IMR-90 (cell line): ENCODE data around the gene CCDC12. TPM values are rescaled to one million over a fixed set of nuclear protein-coding genes. Genes with fewer than 3 reads are reported as not detected.

ENCODE experiments used
- ATAC-seq: fragments of 200-7000 bp; cut with Tn5 transposase; 2 replicates; pipeline ENCODE4 v1.9.1; 2020; ENCODE audit warnings: low read depth, mild to moderate bottlenecking, moderate library complexity
- BruUV-seq: library from RNA; stranded (reverse); fragments of 400-500 nt; replicated peaks from 2 replicates; lab custom pipeline; 2021; lab: Mats Ljungman, UMichigan
- CTCF ChIA-PET: fragments of 300-600 bp; formaldehyde crosslinking; extraction: SDS; loops from one replicate; lab custom pipeline; 2021; ENCODE audit warnings: antibody characterized with exemption; lab: Yijun Ruan, JAX
- POLR2A ChIA-PET: fragments of 300-600 bp; sonication (Branson Sonifier 250); formaldehyde crosslinking; loops from one replicate; lab custom pipeline; 2022; ENCODE audit warnings: antibody characterized with exemption; ENCODE audit not compliant: unreplicated experiment; lab: Charles Lee
- DNase-seq: peaks from one replicate; pipeline ENCODE4 v3.0.0; 2013
- H2AFZ ChIP-seq: replicated peaks from 2 replicates; pipeline ENCODE3; 2013; ENCODE audit warnings: low read length, mild to moderate bottlenecking; ENCODE audit not compliant: poor library complexity
- H2AK5ac ChIP-seq: 2 replicates; pipeline ENCODE4 v1.6.1; 2013; ENCODE audit warnings: low read depth, low read length, inconsistent platforms
- H2AK9ac ChIP-seq: replicated peaks from 2 replicates; pipeline ENCODE3; 2013; ENCODE audit warnings: mild to moderate bottlenecking, low read depth, low read length, moderate library complexity; ENCODE audit not compliant: poor library complexity
- H2BK120ac ChIP-seq: 2 replicates; pipeline ENCODE4 v1.6.1; 2013; ENCODE audit warnings: low read depth, low read length, inconsistent platforms
- H2BK15ac ChIP-seq: 3 replicates; pipeline ENCODE4 v1.6.1; 2013; ENCODE audit warnings: low read depth, low read length, inconsistent platforms
- H2BK20ac ChIP-seq: 2 replicates; pipeline ENCODE4 v1.6.1; 2013; ENCODE audit warnings: low read depth, mild to moderate bottlenecking, inconsistent platforms, low read length, moderate library complexity
- H2BK5ac ChIP-seq: 2 replicates; pipeline ENCODE4 v1.6.1; 2013; ENCODE audit warnings: mild to moderate bottlenecking, low read depth, low read length, inconsistent platforms; ENCODE audit not compliant: poor library complexity, severe bottlenecking
- H3K14ac ChIP-seq: replicated peaks from 2 replicates; pipeline ENCODE4 v1.6.1; 2013; ENCODE audit warnings: low read depth, low read length, inconsistent platforms
- H3K18ac ChIP-seq: 2 replicates; pipeline ENCODE4 v1.6.1; 2013; ENCODE audit warnings: low read depth, low read length, control low read depth
- H3K23ac ChIP-seq: 2 replicates; pipeline ENCODE4 v1.6.1; 2013; ENCODE audit warnings: low read depth, low read length, inconsistent platforms
- H3K27ac ChIP-seq: 2 replicates; pipeline ENCODE4 v1.5.1; 2013; ENCODE audit warnings: mild to moderate bottlenecking, control low read depth, low read length; ENCODE audit not compliant: insufficient read depth
- H3K27me3 ChIP-seq: 2 replicates; pipeline ENCODE4 v1.6.1; 2013; ENCODE audit warnings: low read length; ENCODE audit not compliant: control insufficient read depth, insufficient read depth
- H3K36me3 ChIP-seq: 2 replicates; pipeline ENCODE4 v1.6.1; 2013; ENCODE audit warnings: low read length, mixed read lengths; ENCODE audit not compliant: control insufficient read depth, insufficient read depth
- H3K4ac ChIP-seq: 2 replicates; pipeline ENCODE4 v1.6.1; 2013; ENCODE audit warnings: low read depth, low read length, inconsistent platforms
- H3K4me1 ChIP-seq: 2 replicates; pipeline ENCODE4 v1.6.1; 2013; ENCODE audit warnings: low read length, mixed read lengths; ENCODE audit not compliant: control insufficient read depth, insufficient read depth
- H3K4me2 ChIP-seq: 2 replicates; pipeline ENCODE4 v1.6.1; 2013; ENCODE audit warnings: low read depth, mild to moderate bottlenecking, control low read depth, low read length, moderate library complexity
- H3K4me3 ChIP-seq: 2 replicates; pipeline ENCODE4 v1.5.1; 2013; ENCODE audit warnings: low read depth, mild to moderate bottlenecking, control low read depth, low read length, moderate library complexity; ENCODE audit not compliant: insufficient read depth
- H3K56ac ChIP-seq: 2 replicates; pipeline ENCODE4 v1.6.1; 2013; ENCODE audit warnings: low read length, inconsistent platforms; ENCODE audit not compliant: insufficient read depth; ENCODE audit errors: extremely low read depth
- H3K79me1 ChIP-seq, 2 experiments: 2 replicates each; pipeline ENCODE4 v1.6.1; 2013; ENCODE audit warnings: low read length in 2 of 2, inconsistent platforms in 1 of 2, low read depth in 1 of 2
- H3K9ac ChIP-seq: 2 replicates; pipeline ENCODE4 v1.6.1; 2013; ENCODE audit warnings: low read depth, low read length, control low read depth
- H3K9me1 ChIP-seq: 2 replicates; pipeline ENCODE4 v1.6.1; 2013; ENCODE audit warnings: low read length, inconsistent platforms; ENCODE audit not compliant: insufficient read depth
- H3K9me3 ChIP-seq: 2 replicates; pipeline ENCODE4 v1.6.1; 2013; ENCODE audit warnings: low read length; ENCODE audit not compliant: control insufficient read depth, insufficient read depth
- H4K20me1 ChIP-seq: 2 replicates; pipeline ENCODE4 v1.6.1; 2013; ENCODE audit warnings: low read length, inconsistent platforms; ENCODE audit not compliant: insufficient read depth
- H4K5ac ChIP-seq: 2 replicates; pipeline ENCODE4 v1.6.1; 2013; ENCODE audit warnings: mild to moderate bottlenecking, low read depth, low read length, control low read depth
- H4K8ac ChIP-seq, 2 experiments: 2 replicates each; pipeline ENCODE4 v1.6.1; 2013; ENCODE audit warnings: low read depth in 2 of 2, low read length in 2 of 2, control low read depth in 1 of 2, inconsistent platforms in 1 of 2
- H4K91ac ChIP-seq: 2 replicates; pipeline ENCODE4 v1.6.1; 2013; ENCODE audit warnings: low read depth, low read length, inconsistent platforms; ENCODE audit not compliant: insufficient read depth
- BHLHE40 ChIP-seq: fragments of 150-350 bp; IDR thresholded peaks from 2 replicates; pipeline ENCODE4 v1.6.1; 2016; ENCODE audit warnings: mild to moderate bottlenecking, low read depth, low read length
- CEBPB ChIP-seq: IDR thresholded peaks from 2 replicates; pipeline ENCODE4 v1.6.1; 2012; ENCODE audit warnings: low read depth, low read length, improper control_type of control experiment
- CHD1 ChIP-seq: IDR thresholded peaks from 2 replicates; pipeline ENCODE4 v1.6.1; 2012; ENCODE audit warnings: low read depth, low read length, improper control_type of control experiment
- FOS ChIP-seq: fragments of 150-350 bp; IDR thresholded peaks from 2 replicates; pipeline ENCODE4 v1.6.1; 2016; ENCODE audit warnings: low read depth, low read length
- MAFK ChIP-seq: IDR thresholded peaks from 2 replicates; pipeline ENCODE4 v1.6.1; 2012; ENCODE audit warnings: low read depth, low read length, improper control_type of control experiment
- MAZ ChIP-seq: IDR thresholded peaks from 2 replicates; pipeline ENCODE4 v1.6.1; 2012; ENCODE audit warnings: low read depth, mild to moderate bottlenecking, low read length, improper control_type of control experiment, moderate library complexity, borderline replicate concordance
- MXI1 ChIP-seq: IDR thresholded peaks from 2 replicates; pipeline ENCODE4 v1.6.1; 2012; ENCODE audit warnings: low read depth, mild to moderate bottlenecking, low read length, moderate library complexity, borderline replicate concordance
- NFE2L2 ChIP-seq: fragments of 150-350 bp; IDR thresholded peaks from 2 replicates; pipeline ENCODE4 v1.6.1; 2016; ENCODE audit warnings: low read depth, mild to moderate bottlenecking, low read length
- POLR2A ChIP-seq: IDR thresholded peaks from 2 replicates; pipeline ENCODE4 v1.6.1; 2012; ENCODE audit warnings: mild to moderate bottlenecking, low read depth, low read length
- RAD21 ChIP-seq: IDR thresholded peaks from 2 replicates; pipeline ENCODE4 v1.6.1; 2012; ENCODE audit warnings: low read length, improper control_type of control experiment
- RCOR1 ChIP-seq: IDR thresholded peaks from 2 replicates; pipeline ENCODE4 v1.6.1; 2012; ENCODE audit warnings: mild to moderate bottlenecking, low read length, improper control_type of control experiment; ENCODE audit not compliant: insufficient replicate concordance
- RFX5 ChIP-seq: IDR thresholded peaks from 2 replicates; pipeline ENCODE4 v1.8.0; 2012; ENCODE audit warnings: low read depth, mild to moderate bottlenecking, low read length, moderate library complexity
- SMC3 ChIP-seq: fragments of 150-350 bp; IDR thresholded peaks from 2 replicates; pipeline ENCODE4 v1.6.1; 2016; ENCODE audit warnings: low read depth, mild to moderate bottlenecking, antibody characterized with exemption, low read length, moderate library complexity
- WGBS, 2 experiments: methylation state at CpG; one replicate each; pipeline versions ENCODE4 v1.1.5 to v1.1.7; 2013; ENCODE audit warnings: missing lambda C conversion rate in 2 of 2; ENCODE audit not compliant: insufficient read length in 1 of 2; ENCODE audit errors: extremely low coverage in 2 of 2; 5-methylcytosine and 5-hydroxymethylcytosine counted together
- dilution Hi-C: fragments of 300-500 bp; cut with HindIII; formaldehyde crosslinking; loops from one replicate; pipeline ENCODE4 v1.14.3; 2018; ENCODE audit warnings: low sequenced_read_pairs; ENCODE audit not compliant: unreplicated experiment
- in situ Hi-C: fragments of 300-500 bp; cut with MboI; formaldehyde crosslinking; loops from 3 replicates; pipeline ENCODE4 v1.14.3; 2019; ENCODE audit warnings: low sequenced_read_pairs, inconsistent platforms, mixed read lengths
- intact Hi-C: fragments of 100-400 bp; cut with micrococcal nuclease; formaldehyde crosslinking; loops from 2 replicates; pipeline ENCODE4 v1.10.0; 2022
- polyA plus RNA-seq, 3 experiments: library from polyadenylated mRNA; depleted of rRNA; stranded (reverse); fragments of >200 nt; gene quantifications; 2 replicates each; pipeline ENCODE4 v1.2.3, GENCODE V29; 2012; ENCODE audit warnings: low replicate concordance in 1 of 3
- total RNA-seq: library from RNA; depleted of rRNA; stranded (reverse); fragments of >200 nt; gene quantifications from 2 replicates; pipeline ENCODE4 v1.2.3, GENCODE V29; 2012
- TF ChIP-seq, protein P1 (sequence below): conservative IDR thresholded peaks from 2 replicates; pipeline ENCODE4 v1.5.1; 2012; ENCODE audit warnings: mild to moderate bottlenecking, low read depth, low read length, improper control_type of control experiment
- TF ChIP-seq, protein P2 (sequence below): fragments of 150-350 bp; IDR thresholded peaks from 2 replicates; pipeline ENCODE4 v1.6.1; 2016; ENCODE audit warnings: low read depth, mild to moderate bottlenecking, low read length, moderate library complexity, borderline replicate concordance

CCDC12 gene
- total and polyA plus RNA-seq, 2 of the 4 experiments (the other 2 are of a cell fraction) = 15.2 to 35.1 TPM

DNA sequence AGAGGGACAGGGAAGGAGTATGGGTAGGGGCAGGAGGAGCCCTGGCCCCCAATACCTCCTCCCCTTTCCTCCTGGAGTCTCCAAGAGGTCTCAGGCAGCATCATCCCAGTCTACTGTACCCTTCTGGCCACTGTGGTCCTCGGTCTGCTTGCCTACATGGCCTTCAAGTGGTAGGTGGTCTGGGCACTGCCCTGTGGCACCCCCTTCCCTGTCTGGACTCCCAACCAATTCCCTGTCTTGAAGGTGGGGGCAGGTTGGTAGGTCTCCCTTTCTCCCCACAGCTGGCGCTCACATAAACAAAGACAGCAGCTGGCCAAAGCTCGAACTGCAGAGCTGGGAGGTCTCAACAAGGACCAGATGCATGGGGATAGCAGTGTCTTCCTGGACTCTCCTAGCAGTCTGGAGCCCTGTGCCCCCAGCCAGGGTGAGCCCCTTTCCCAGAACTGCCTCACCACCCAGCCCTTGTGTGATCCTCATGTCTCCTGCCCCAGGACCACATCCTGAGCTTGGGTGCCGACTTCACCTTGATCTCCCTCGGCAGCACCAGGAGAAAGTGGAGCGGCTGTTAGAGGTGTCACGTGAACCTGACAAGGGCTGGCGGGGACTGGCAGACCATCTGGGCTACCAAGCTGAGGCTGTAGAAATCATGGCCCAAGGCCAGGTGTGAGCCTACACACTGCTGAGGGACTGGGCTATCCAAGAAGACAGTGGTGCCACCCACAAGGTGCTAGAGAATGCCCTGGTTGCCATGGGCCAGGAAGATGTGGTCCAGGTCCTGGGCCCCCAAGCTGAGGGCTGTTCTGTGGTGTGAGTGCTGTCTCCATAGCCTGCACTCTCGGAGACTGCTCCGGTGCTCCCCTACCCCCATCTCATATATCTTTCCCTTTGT is 36.0 kb upstream of the CCDC12 start:
- H2AK5ac ChIP-seq = no peak overlapping the region
- no peak overlapping the region for H2AFZ ChIP-seq
- DNase-seq (no peak), ATAC-seq (no peak)
- no peak overlapping the region for H3K9ac ChIP-seq
- H4K8ac ChIP-seq = no peak overlapping the region
- WGBS, 2 experiments = 83% methylated on average over 4 of the region's 10 CpGs; no CpG with 5 or more reads in 1 of the 2 experiments
- CTCF ChIA-PET = no interaction called here
- H3K9me3 ChIP-seq = no peaks in the 10 kb centered on the region
- peaks cover 11 to 36% of the 10 kb centered on the region in 2 experiments for H3K79me1 ChIP-seq
- H3K56ac ChIP-seq = no peak overlapping the region
- no peak overlapping the region for H3K14ac ChIP-seq
- H3K23ac ChIP-seq = no peak overlapping the region
- no TSS peak for BruUV-seq
- peaks cover 20% of the 10 kb centered on the region for H3K4me1 ChIP-seq
- dilution Hi-C loops = no loop called here
- peaks cover 12% of the 10 kb centered on the region for H4K20me1 ChIP-seq
- no peak overlapping the region for H3K18ac ChIP-seq
- no peak overlapping the region for H3K27ac ChIP-seq
- H2BK20ac ChIP-seq = no peak overlapping the region
- peaks cover 31% of the 10 kb centered on the region for H3K9me1 ChIP-seq
- H3K4me3 ChIP-seq = no peak overlapping the region
- no peak overlapping the region for H3K4me2 ChIP-seq
- in situ Hi-C loops = no loop called here
- H3K27me3 ChIP-seq = no peaks in the 10 kb centered on the region
- H2BK15ac ChIP-seq = no peak overlapping the region
- POLR2A ChIA-PET = no interaction called here
- H2BK5ac ChIP-seq = no peak overlapping the region
- no peak overlapping the region for H4K91ac ChIP-seq
- H3K4ac ChIP-seq = no peak overlapping the region
- H2AK9ac ChIP-seq = peak overlapping the region; percentile 26
- H2BK120ac ChIP-seq = no peak overlapping the region
- intact Hi-C loops = no loop called here
- H4K5ac ChIP-seq = no peak overlapping the region
- peaks cover 13% of the 10 kb centered on the region for H3K36me3 ChIP-seq
- no peak for TF ChIP-seq CEBPB
- TF ChIP-seq SMC3 = no peak
- no peak for TF ChIP-seq RCOR1
- TF ChIP-seq, protein P1, sequence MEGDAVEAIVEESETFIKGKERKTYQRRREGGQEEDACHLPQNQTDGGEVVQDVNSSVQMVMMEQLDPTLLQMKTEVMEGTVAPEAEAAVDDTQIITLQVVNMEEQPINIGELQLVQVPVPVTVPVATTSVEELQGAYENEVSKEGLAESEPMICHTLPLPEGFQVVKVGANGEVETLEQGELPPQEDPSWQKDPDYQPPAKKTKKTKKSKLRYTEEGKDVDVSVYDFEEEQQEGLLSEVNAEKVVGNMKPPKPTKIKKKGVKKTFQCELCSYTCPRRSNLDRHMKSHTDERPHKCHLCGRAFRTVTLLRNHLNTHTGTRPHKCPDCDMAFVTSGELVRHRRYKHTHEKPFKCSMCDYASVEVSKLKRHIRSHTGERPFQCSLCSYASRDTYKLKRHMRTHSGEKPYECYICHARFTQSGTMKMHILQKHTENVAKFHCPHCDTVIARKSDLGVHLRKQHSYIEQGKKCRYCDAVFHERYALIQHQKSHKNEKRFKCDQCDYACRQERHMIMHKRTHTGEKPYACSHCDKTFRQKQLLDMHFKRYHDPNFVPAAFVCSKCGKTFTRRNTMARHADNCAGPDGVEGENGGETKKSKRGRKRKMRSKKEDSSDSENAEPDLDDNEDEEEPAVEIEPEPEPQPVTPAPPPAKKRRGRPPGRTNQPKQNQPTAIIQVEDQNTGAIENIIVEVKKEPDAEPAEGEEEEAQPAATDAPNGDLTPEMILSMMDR = no peak
- no peak for TF ChIP-seq RFX5
- TF ChIP-seq MAFK = no peak
- no peak for TF ChIP-seq NFE2L2
- no peak for TF ChIP-seq MXI1
- no peak for TF ChIP-seq RAD21
- TF ChIP-seq FOS = no peak
- no peak for TF ChIP-seq MAZ
- no peak for TF ChIP-seq BHLHE40
- no peak for TF ChIP-seq CHD1
- TF ChIP-seq POLR2A = no peak
- TF ChIP-seq, protein P2, sequence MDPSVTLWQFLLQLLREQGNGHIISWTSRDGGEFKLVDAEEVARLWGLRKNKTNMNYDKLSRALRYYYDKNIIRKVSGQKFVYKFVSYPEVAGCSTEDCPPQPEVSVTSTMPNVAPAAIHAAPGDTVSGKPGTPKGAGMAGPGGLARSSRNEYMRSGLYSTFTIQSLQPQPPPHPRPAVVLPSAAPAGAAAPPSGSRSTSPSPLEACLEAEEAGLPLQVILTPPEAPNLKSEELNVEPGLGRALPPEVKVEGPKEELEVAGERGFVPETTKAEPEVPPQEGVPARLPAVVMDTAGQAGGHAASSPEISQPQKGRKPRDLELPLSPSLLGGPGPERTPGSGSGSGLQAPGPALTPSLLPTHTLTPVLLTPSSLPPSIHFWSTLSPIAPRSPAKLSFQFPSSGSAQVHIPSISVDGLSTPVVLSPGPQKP = no peak
